HG03097 (cell line): ENCODE measurements around the gene PPL.

Source experiments
- ATAC-seq: cut with Tn5 transposase; IDR thresholded peaks from one replicate; pipeline ENCODE4 v1.9.1; 2021; ENCODE audit not compliant: unreplicated experiment, low FRiP score

PPL gene

GRCh38 chr16:4839942-4840341, 97.0 kb downstream of the PPL start:
- ATAC-seq: no peak

DNA sequence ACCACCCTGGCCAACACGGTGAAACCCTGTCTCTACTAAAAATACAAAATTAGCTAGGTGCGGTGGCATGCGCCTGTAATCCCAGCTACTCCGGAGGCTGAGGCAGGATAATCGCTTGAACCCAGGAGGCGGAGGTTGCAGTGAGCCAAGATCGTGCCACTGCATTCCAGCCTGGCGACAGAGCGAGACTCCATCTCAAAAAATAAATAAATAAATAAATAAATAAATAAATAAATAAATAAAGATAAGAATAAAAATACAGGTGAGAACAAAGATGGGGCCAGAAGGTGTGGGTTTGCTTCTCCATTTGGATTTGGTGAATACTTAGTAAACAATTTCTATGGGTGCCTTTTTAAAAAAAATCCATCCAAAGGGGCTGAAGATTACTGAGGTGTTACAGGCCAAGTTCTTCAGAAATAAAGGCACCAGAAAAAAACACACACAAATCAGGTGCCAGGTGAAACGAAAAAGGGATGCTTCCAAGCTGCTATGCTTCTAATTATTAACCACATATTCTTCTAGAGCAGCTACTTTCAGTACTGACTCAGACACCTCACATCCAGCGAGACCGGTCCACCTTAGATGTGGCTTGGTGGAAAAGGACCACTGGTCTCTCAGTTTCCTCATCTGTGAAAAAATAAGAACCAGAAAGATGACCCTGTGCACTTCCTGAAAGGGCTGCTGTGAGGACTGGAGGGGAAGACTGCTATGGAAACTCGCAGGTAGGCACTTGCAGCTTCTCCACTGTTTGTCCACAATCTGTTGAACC, 99.0 kb downstream of the PPL start:
- no peak for ATAC-seq

GRCh38 chr16:4836727-4837126, 100.2 kb downstream of the PPL start:
- no peak for ATAC-seq

DNA sequence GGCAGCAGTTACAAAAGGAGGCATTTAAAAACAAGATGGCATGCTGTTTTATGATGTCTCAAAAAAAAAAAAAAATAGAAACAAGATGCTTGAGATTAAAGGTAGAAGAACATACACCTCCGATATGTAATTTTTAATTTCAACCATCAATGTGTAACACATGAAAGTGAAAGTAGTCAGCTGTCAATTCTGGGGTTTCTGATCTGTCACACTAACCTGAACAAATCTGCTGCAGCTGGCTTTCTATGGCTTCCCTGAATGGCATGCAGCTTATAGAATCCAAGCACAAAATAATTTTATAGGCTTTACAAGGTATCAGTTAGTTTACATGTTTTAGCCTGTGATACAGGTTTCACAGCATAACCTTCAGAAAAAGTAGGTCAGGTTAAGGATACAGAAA, 103.4 kb downstream of the PPL start:
- no peak for ATAC-seq

DNA sequence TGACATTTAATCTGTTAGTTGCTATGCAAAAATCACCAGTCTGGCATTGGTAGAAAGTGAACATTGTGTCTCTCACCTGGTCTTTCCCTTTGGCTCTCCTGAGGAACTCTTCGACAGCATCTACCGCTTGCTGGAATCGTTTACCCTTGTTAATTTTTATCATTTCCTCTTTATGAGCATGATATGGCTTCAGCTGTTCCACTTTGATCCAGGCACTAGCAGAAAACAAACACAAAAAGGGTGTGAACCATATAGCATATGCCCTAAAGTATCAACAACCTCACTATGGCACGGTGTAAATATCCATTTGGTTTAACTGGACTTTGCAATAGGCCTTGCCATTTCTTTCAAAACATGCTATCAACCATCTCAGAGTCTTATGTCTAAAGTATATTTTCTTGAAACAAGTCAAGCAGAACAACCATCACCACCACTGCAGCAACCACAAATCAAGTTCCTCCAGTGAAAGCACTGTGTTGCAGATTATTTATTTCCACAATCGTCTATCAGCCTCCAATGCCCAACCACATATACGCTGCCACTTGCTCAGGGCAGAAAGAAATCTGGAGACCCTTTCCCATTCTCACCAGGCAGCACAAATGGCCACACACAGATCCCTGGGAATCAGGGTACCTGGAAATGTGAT, 104.1 kb downstream of the PPL start:
- no peak for ATAC-seq
